Ovary (tissue), 9 donors: ENCODE results near the gene LPCAT2. TPM values are rescaled to one million over a fixed set of nuclear protein-coding genes. Genes with fewer than 3 reads are reported as not detected.
"Not testable (repeated sequence)": the region's sequence is repeated elsewhere in the genome, so short reads cannot be mapped to it uniquely, and the experiment has no call there.

Experiments
- DNase-seq, 5 donors: peaks; one replicate each; pipeline ENCODE4 v3.0.0-alpha.2; 2019 to 2020
- H3K27ac ChIP-seq, 2 donors: fragments of 200-600 bp; one replicate each; pipeline versions ENCODE4 v1.5.1 to v1.8.0; 2019 to 2022
- H3K27me3 ChIP-seq: fragments of 200-600 bp; one replicate; pipeline ENCODE4 v1.8.0; 2022
- H3K36me3 ChIP-seq: fragments of 200-600 bp; sonication (generic); one replicate; pipeline ENCODE4 v1.5.1; 2019
- H3K4me1 ChIP-seq: one replicate; pipeline ENCODE4 v1.8.1; 2013; ENCODE audit warnings: mild to moderate bottlenecking, moderate library complexity; ENCODE audit not compliant: insufficient read depth
- H3K4me3 ChIP-seq: fragments of 200-600 bp; sonication (generic); one replicate; pipeline ENCODE4 v1.5.1; 2017
- H3K9me3 ChIP-seq, 2 donors: fragments of 200-600 bp in 1 of 2; sonication (generic) in 1 of 2; one replicate each; pipeline versions ENCODE4 v1.5.1 to v1.8.1; 2013 to 2019; ENCODE audit warnings: mild to moderate bottlenecking in 1 of 2, moderate library complexity in 1 of 2
- EP300 ChIP-seq: sonication (generic); formaldehyde crosslinking; IDR thresholded peaks from one replicate; pipeline ENCODE4 v1.6.1; 2017; ENCODE audit warnings: antibody characterized with exemption
- POLR2A ChIP-seq: fragments of 450-650 bp; IDR thresholded peaks from one replicate; pipeline ENCODE4 v1.6.1; 2017; ENCODE audit warnings: antibody characterized with exemption, mild to moderate bottlenecking, moderate library complexity
- WGBS, 3 donors: extraction: QIAGEN DNeasy Blood & Tissue Kit in 1 of 3; methylation state at CpG; one replicate each; pipeline versions ENCODE4 v1.1.5 to v1.1.7; 2013 to 2017; 5-methylcytosine and 5-hydroxymethylcytosine counted together
- intact Hi-C, 4 donors: fragments of 100-400 bp; cut with DNase I; formaldehyde crosslinking; loops; one replicate each; pipeline versions ENCODE4 v1.11.0 to v1.15.1; 2022 to 2023
- polyA plus RNA-seq, 2 donors: library from polyadenylated mRNA; stranded (reverse); fragments of 200-250 nt in 1 of 2; fragments of 350-450 nt in 1 of 2; fragmentation: Illumina TruSeq in 1 of 2; extraction: RNeasy Lipid Tissue Mini Kit (QIAGEN cat#74804) in 1 of 2; gene quantifications; one replicate each; pipeline ENCODE4 v1.2.3, GENCODE V29; 2013 to 2014
- total RNA-seq, 7 donors: library from RNA; depleted of rRNA in 2 of 7; stranded (reverse); fragments of >200 nt in 2 of 7; fragmentation: NEBNext Ultra II Directional in 3 of 7; extraction: Animal tissue kit (Norgen Biotek cat#: 25700) in 3 of 7; gene quantifications; one replicate each; pipeline versions ENCODE4 v1.1.0 to v1.2.4, GENCODE V29; 2016 to 2023
- TF ChIP-seq, protein P1 (sequence below), 3 donors: fragments of 450-650 bp in 2 of 3; fragments of 200-600 bp in 1 of 3; IDR thresholded peaks; one replicate each; pipeline versions ENCODE4 v1.5.1 to v1.8.0; 2016 to 2022; ENCODE audit warnings: antibody characterized with exemption in 3 of 3, mild to moderate bottlenecking in 1 of 3
- donor health status: DM: no; HTN: no; CAD: no; lungs with moderate emphysema.
- donor health status: DM: no; HTN: no; CAD: no.
- donor health status: Bipolar disorder and iron deficiency.
- donor health status: DM: yes; HTN: yes; CAD: no.
- donor health status: DM: no; HTN: no; CAD: no.
- donor health status: DM: yes; HTN: yes; CAD: no.

LPCAT2 gene
- total and polyA plus RNA-seq, 9 donors = 12.2 to 39.7 (median 22.3) TPM

DNA sequence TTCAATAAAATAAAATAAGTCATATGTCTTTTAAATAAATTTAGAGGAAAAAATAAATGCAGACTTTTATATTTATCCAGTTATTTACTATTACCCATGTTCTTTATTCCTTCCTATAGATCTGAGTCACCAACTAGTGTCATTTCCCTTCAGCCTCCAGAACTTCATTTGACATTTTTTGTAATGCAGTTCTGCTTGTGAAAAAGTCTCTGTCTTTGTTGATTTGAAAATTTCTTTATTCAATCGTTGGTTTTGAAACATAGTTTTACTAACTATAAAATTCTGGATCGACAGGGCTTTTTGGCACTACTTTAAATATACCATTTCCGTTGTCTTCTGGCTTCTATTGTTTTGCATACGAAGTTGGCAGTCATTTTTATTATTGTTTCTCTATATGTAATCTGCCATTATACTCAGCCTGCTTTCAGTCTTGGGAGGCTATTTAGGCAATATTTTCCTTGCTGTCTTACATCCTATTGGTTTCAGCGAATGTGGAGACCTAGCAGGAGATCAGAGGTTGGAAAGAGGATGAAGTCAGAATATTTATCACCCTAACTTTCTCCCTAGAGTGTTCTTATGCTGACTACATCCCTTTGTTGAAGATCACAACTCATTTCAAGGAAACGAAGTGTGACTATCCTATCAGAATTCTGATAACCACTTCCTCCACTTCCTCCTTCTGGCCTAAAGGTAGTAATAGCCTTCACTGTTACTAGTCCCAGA is 104.9 kb downstream of the LPCAT2 start:
- H3K27me3 ChIP-seq = no peaks in the 10 kb centered on the region
- intact Hi-C loops = no loop called here
- no peaks in the 10 kb centered on the region for H3K4me1 ChIP-seq
- no peaks in the 10 kb centered on the region for H3K36me3 ChIP-seq
- 47 to 64% (median 51%) methylated on average over 6 of the region's 6 CpGs for WGBS, 3 donors
- no peak overlapping the region for H3K27ac ChIP-seq
- TF ChIP-seq EP300 (no peak), POLR2A (no peak)
- TF ChIP-seq, protein P1, sequence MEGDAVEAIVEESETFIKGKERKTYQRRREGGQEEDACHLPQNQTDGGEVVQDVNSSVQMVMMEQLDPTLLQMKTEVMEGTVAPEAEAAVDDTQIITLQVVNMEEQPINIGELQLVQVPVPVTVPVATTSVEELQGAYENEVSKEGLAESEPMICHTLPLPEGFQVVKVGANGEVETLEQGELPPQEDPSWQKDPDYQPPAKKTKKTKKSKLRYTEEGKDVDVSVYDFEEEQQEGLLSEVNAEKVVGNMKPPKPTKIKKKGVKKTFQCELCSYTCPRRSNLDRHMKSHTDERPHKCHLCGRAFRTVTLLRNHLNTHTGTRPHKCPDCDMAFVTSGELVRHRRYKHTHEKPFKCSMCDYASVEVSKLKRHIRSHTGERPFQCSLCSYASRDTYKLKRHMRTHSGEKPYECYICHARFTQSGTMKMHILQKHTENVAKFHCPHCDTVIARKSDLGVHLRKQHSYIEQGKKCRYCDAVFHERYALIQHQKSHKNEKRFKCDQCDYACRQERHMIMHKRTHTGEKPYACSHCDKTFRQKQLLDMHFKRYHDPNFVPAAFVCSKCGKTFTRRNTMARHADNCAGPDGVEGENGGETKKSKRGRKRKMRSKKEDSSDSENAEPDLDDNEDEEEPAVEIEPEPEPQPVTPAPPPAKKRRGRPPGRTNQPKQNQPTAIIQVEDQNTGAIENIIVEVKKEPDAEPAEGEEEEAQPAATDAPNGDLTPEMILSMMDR (IDR thresholded peaks at IDR 0.05) = no peak
- H3K4me3 ChIP-seq = no peak overlapping the region
- no peak for DNase-seq
- no peaks in the 10 kb centered on the region for H3K9me3 ChIP-seq

DNA sequence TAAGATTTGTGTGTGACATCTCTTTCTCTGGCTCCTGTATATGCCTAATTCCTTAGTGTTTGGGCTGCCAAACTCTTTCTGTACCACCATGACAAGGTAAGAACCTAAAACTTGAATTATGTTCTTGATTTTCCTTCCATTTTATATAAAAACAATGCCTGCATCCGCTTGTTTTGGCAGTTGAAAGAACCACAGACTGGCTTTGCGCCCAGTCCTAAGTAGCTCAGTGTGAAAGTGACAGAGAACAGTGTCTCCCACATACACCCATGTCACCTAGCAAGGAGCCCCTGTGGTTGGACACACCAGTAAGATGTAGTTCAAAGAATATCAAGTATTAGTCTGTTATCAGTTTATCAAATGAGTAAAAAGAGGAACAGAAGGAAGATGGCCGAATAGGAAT is 106.2 kb downstream of the LPCAT2 start:
- intact Hi-C loops = no loop called here
- Histone ChIP-seq H3K4me3 (no peak overlapping the region), H3K9me3 (no peaks in the 10 kb centered on the region), H3K36me3 (no peaks in the 10 kb centered on the region), H3K4me1 (no peaks in the 10 kb centered on the region), H3K27ac (no peak overlapping the region), H3K27me3 (no peaks in the 10 kb centered on the region)
- DNase-seq = no peak
- TF ChIP-seq EP300 (no peak), POLR2A (no peak)
- TF ChIP-seq, protein P1 (IDR thresholded peaks at IDR 0.05) = no peak
- 80 to 85% (median 83%) methylated on average over 3 of the region's 3 CpGs for WGBS, 3 donors

DNA sequence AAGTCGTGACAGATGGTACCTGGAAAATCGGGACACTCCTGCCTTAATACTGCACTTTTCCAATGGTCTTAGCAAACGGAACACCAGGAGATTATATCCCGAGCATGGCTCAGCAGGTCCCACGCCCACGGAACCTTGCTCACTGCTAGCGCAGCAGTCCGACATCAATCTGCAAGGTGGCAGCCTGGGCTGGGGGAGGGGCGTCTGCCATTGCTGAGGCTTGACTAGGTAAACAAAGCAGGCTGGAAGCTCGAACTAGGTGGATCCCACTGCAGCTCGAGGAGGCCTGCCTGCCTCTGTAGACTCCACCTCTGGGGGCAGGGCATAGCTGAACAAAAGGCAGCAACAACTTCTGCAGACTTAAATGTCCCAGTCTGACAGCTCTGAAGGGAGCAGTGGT is 106.8 kb downstream of the LPCAT2 start:
- 83 to 91% (median 84%) methylated on average over 11 of the region's 11 CpGs for WGBS, 3 donors
- H3K4me3 ChIP-seq, H3K9me3 ChIP-seq, DNase-seq, H3K27ac ChIP-seq, H3K27me3 ChIP-seq, H3K4me1 ChIP-seq, intact Hi-C loops, H3K36me3 ChIP-seq: not testable (repeated sequence)

DNA sequence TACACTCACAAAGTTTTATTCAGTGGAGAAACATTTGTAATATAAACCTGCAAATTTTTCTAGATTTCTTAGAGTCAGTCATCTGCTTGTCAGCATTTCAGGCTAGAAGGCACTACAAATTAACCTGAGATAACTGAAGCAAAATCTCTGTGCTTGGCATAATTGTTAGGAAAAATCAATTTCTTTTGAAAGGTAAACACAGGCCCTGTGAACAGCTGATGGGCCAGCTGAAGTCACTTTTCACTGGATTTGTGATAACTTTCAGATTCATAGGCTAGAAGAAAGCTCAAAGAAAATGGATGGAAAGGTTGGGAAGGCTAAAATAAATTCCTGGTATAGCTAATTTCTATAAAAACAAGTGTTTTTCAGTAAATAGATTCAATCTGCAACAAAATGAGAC is 112.9 kb downstream of the LPCAT2 start:
- Histone ChIP-seq H3K9me3 (no peaks in the 10 kb centered on the region), H3K36me3 (no peaks in the 10 kb centered on the region), H3K4me1 (no peaks in the 10 kb centered on the region), H3K27ac (no peak overlapping the region), H3K4me3 (no peak overlapping the region), H3K27me3 (no peaks in the 10 kb centered on the region)
- intact Hi-C loops = no loop called here
- TF ChIP-seq POLR2A = no peak
- TF ChIP-seq, protein P1 (IDR thresholded peaks at IDR 0.05) = no peak
- TF ChIP-seq EP300 = no peak
- DNase-seq = no peak

DNA sequence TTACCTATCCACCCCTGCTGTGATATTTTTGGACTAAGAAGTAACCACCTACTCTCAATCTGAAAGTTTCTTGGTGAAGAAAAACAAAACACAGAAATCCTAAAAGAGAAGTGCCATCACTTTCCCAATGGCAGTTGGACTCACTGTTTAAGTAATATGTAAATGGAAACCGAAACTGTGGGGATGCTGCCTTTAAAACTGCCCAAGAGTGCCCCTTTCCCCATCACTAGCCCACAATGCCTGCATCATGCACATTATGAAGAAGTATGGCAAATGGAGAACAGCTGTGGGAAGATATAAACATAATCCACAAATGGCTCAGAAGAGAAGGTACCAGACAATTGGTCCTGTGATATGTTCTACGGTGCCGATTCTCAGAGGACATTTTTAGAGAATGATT is 113.4 kb downstream of the LPCAT2 start:
- Histone ChIP-seq H3K9me3 (no peaks in the 10 kb centered on the region), H3K4me3 (no peak overlapping the region), H3K27ac (no peak overlapping the region), H3K36me3 (no peaks in the 10 kb centered on the region), H3K4me1 (no peaks in the 10 kb centered on the region), H3K27me3 (no peaks in the 10 kb centered on the region)
- TF ChIP-seq, protein P1 (IDR thresholded peaks at IDR 0.05) = no peak
- TF ChIP-seq POLR2A = no peak
- no peak for DNase-seq
- intact Hi-C loops = no loop called here
- WGBS, 3 donors = 77 to 95% (median 95%) methylated on average over 3 of the region's 3 CpGs
